Mesodermal cell (in vitro differentiated cells): ENCODE measurements around the gene EML4.

Source experiments
- H3K27ac ChIP-seq: 2 replicates; pipeline ENCODE4 v1.7.0; 2013; ENCODE audit warnings: mild to moderate bottlenecking, low read depth, low read length, moderate library complexity; ENCODE audit not compliant: severe bottlenecking
- H3K36me3 ChIP-seq: 2 replicates; pipeline ENCODE4 v1.7.1; 2013; ENCODE audit warnings: mild to moderate bottlenecking, low read length, moderate library complexity; ENCODE audit not compliant: control insufficient read depth, insufficient read depth
- H3K4me1 ChIP-seq: one replicate; pipeline ENCODE4 v1.7.1; 2013; ENCODE audit warnings: mild to moderate bottlenecking, low read length; ENCODE audit not compliant: insufficient read depth, control insufficient read depth, poor library complexity, severe bottlenecking
- H3K4me3 ChIP-seq: 2 replicates; pipeline ENCODE4 v1.7.0; 2013; ENCODE audit warnings: low read length, control low read depth, mild to moderate bottlenecking; ENCODE audit not compliant: insufficient read depth, poor library complexity, severe bottlenecking; ENCODE audit errors: extremely low read depth
- H3K9me3 ChIP-seq: 2 replicates; pipeline ENCODE4 v1.7.1; 2013; ENCODE audit warnings: mild to moderate bottlenecking, low read length, moderate library complexity; ENCODE audit not compliant: control insufficient read depth
- WGBS, 2 experiments: methylation state at CpG; one replicate each; pipeline ENCODE4 v1.1.5; 2013; ENCODE audit warnings: missing lambda C conversion rate in 2 of 2; ENCODE audit not compliant: insufficient coverage in 2 of 2; 5-methylcytosine and 5-hydroxymethylcytosine counted together

Gene EML4

GRCh38 chr2:42350434-42351063 lies 181.4 kb downstream of the EML4 start:
- Histone ChIP-seq H3K4me3 (no peak overlapping the region), H3K9me3 (no peaks in the 10 kb centered on the region), H3K27ac (no peak overlapping the region), H3K4me1 (no peaks in the 10 kb centered on the region), H3K36me3 (peaks cover 54% of the 10 kb centered on the region)
- WGBS, 2 experiments, result 90 to 95% methylated on average over 2 of the region's 3 CpGs

- WGBS, 2 experiments, result 88 to 97% methylated on average over 5 of the region's 5 CpGs
- no peak overlapping the region for H3K27ac ChIP-seq
- peaks cover 47% of the 10 kb centered on the region for H3K36me3 ChIP-seq
- H3K4me1 ChIP-seq, result no peaks in the 10 kb centered on the region
- no peaks in the 10 kb centered on the region for H3K9me3 ChIP-seq
- no peak overlapping the region for H3K4me3 ChIP-seq
Observed at GRCh38 chr2:42351864-42352263, 182.7 kb downstream of the EML4 start.

- Histone ChIP-seq H3K27ac (no peak overlapping the region), H3K4me3 (no peak overlapping the region), H3K36me3 (peaks cover 38% of the 10 kb centered on the region), H3K9me3 (no peaks in the 10 kb centered on the region), H3K4me1 (no peaks in the 10 kb centered on the region)
- WGBS, 2 experiments, result 67% methylated on average over 1 of the region's 5 CpGs; no CpG with 5 or more reads in 1 of the 2 experiments
Observed at GRCh38 chr2:42353792-42354429, 184.8 kb downstream of the EML4 start.

GRCh38 chr2:42359304-42359964 lies 190.3 kb downstream of the EML4 start:
- WGBS, 2 experiments, result 86% methylated on average over 3 to 6 of the region's 6 CpGs
- no peaks in the 10 kb centered on the region for H3K4me1 ChIP-seq
- H3K4me3 ChIP-seq, result peak overlapping the region; percentile 99
- H3K27ac ChIP-seq, result no peak overlapping the region
- H3K9me3 ChIP-seq, result no peaks in the 10 kb centered on the region
- peaks cover 4% of the 10 kb centered on the region for H3K36me3 ChIP-seq

- Histone ChIP-seq H3K4me1 (no peaks in the 10 kb centered on the region), H3K36me3 (peaks cover 4% of the 10 kb centered on the region), H3K9me3 (no peaks in the 10 kb centered on the region), H3K4me3 (peak overlapping the region; percentile 99), H3K27ac (no peak overlapping the region)
- 48 to 63% methylated on average over 10 of the region's 12 CpGs for WGBS, 2 experiments
Observed at GRCh38 chr2:42359965-42360483, 190.9 kb downstream of the EML4 start.

GRCh38 chr2:42360493-42360889 lies 191.3 kb downstream of the EML4 start:
- Histone ChIP-seq H3K9me3 (no peaks in the 10 kb centered on the region), H3K36me3 (peaks cover 4% of the 10 kb centered on the region), H3K4me1 (no peaks in the 10 kb centered on the region), H3K27ac (peak overlapping the region; percentile 98), H3K4me3 (peak overlapping the region; percentile 99)
- WGBS, 2 experiments, result 0 to 4% methylated on average over 4 to 10 of the region's 15 CpGs

- H3K4me3 ChIP-seq, result peak within 1 kb of the TSS; percentile 99
- peak within 1 kb of the TSS; percentile 98 for H3K27ac ChIP-seq
- 0% methylated on average over 48 to 50 of the region's 61 CpGs for WGBS, 2 experiments
- no peaks in the 10 kb centered on the region for H3K9me3 ChIP-seq
- no peaks in the 10 kb centered on the region for H3K4me1 ChIP-seq
- H3K36me3 ChIP-seq, result peaks cover 3% of the 10 kb centered on the region
Observed at GRCh38 chr2:42360890-42361727, 192.0 kb downstream of the EML4 start, which contains the start of gene COX7A2L. Gene COX7A2L (minus strand): TSS chr2:42361217. CDS start chr2:42361161, 56 bp downstream.

- Histone ChIP-seq H3K4me3 (peak overlapping the region; percentile 22), H3K9me3 (no peaks in the 10 kb centered on the region), H3K27ac (no peak overlapping the region), H3K4me1 (no peaks in the 10 kb centered on the region), H3K36me3 (no peaks in the 10 kb centered on the region)
- WGBS, 2 experiments, result 0 to 19% methylated on average over 4 to 5 of the region's 6 CpGs
Observed at GRCh38 chr2:42361728-42362283, 192.7 kb downstream of the EML4 start.

GRCh38 chr2:42363413-42363812 lies 194.3 kb downstream of the EML4 start:
- no peaks in the 10 kb centered on the region for H3K9me3 ChIP-seq
- H3K4me3 ChIP-seq, result no peak overlapping the region
- H3K4me1 ChIP-seq, result peaks cover 2% of the 10 kb centered on the region
- WGBS, 2 experiments, result 79 to 83% methylated on average over 3 of the region's 3 CpGs
- no peaks in the 10 kb centered on the region for H3K36me3 ChIP-seq
- H3K27ac ChIP-seq, result no peak overlapping the region

GRCh38 chr2:42364658-42365057 lies 195.5 kb downstream of the EML4 start:
- 85 to 92% methylated on average over 2 to 3 of the region's 3 CpGs for WGBS, 2 experiments
- Histone ChIP-seq H3K36me3 (no peaks in the 10 kb centered on the region), H3K4me1 (peaks cover 5% of the 10 kb centered on the region), H3K4me3 (no peak overlapping the region), H3K9me3 (no peaks in the 10 kb centered on the region), H3K27ac (no peak overlapping the region)
